Measurements from ENCODE around the gene CHRNA3.

Gene CHRNA3

DNA sequence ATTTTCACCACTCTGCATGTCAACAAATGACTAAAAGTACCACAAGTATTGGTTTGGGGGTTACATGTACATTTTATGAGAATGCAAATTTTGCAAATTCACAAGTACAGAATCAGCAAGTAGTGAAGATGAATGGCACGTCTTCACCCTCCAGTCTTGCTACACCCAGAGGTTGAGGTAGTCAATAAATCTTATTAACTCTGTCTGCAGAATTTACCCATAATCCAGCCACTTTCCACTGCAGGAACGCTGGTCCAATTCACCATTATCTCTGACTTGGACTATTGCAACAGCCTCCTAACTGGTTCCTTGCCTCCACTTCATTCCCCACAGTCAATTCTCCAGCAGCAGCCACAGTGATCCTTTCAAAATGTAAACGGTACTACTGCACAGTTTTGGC lies 70.0 kb downstream of the CHRNA3 start:
- DNase-seq, result no peak

GRCh38 chr15:78550194-78550593 lies 70.6 kb downstream of the CHRNA3 start:
- DNase-seq, result no peak
